HepG2 (cell line): ENCODE measurements around the gene UBE3B.

Source experiments
- CHD4 ChIP-seq: fragments of 200-600 bp; sonication (generic); IDR thresholded peaks from 2 replicates; pipeline ENCODE4 v1.7.0; 2017; ENCODE audit warnings: mild to moderate bottlenecking, low read length, borderline replicate concordance
- FOXJ3 ChIP-seq: sonication (generic); formaldehyde crosslinking; IDR thresholded peaks from 2 replicates; pipeline ENCODE4 v1.4.0; 2020; ENCODE audit warnings: missing genetic modification reagents, mild to moderate bottlenecking, borderline replicate concordance
- NFIC ChIP-seq: IDR thresholded peaks from 2 replicates; pipeline ENCODE4 v1.6.1; 2012; ENCODE audit warnings: mild to moderate bottlenecking, low read length, inconsistent platforms
- TAF1 ChIP-seq: sonication (generic); formaldehyde crosslinking; IDR thresholded peaks from 2 replicates; pipeline ENCODE4 v1.4.0; 2020; ENCODE audit warnings: missing genetic modification reagents
- ZNF260 ChIP-seq: sonication (generic); formaldehyde crosslinking; IDR thresholded peaks from 2 replicates; pipeline ENCODE4 v1.4.0; 2020; ENCODE audit warnings: missing genetic modification reagents, low read depth, mild to moderate bottlenecking, borderline replicate concordance
- ZNF280B ChIP-seq: sonication (generic); formaldehyde crosslinking; IDR thresholded peaks from 2 replicates; pipeline ENCODE4 v1.5.0; 2020; ENCODE audit warnings: missing genetic modification reagents, mild to moderate bottlenecking, borderline replicate concordance
- ZSCAN22 ChIP-seq: sonication (generic); formaldehyde crosslinking; IDR thresholded peaks from 2 replicates; pipeline ENCODE4 v1.4.0; 2020; ENCODE audit warnings: mild to moderate bottlenecking, missing genetic modification reagents
- TF ChIP-seq, protein P1 (sequence below): sonication (generic); formaldehyde crosslinking; IDR thresholded peaks from 2 replicates; pipeline ENCODE4 v1.5.0; 2020; ENCODE audit warnings: mild to moderate bottlenecking, missing genetic modification reagents, moderate library complexity
- TF ChIP-seq, protein P2 (sequence below): sonication (generic); formaldehyde crosslinking; IDR thresholded peaks from 2 replicates; pipeline ENCODE4 v1.5.1; 2020; ENCODE audit warnings: mild to moderate bottlenecking, moderate library complexity, missing genetic modification reagents

DNA sequence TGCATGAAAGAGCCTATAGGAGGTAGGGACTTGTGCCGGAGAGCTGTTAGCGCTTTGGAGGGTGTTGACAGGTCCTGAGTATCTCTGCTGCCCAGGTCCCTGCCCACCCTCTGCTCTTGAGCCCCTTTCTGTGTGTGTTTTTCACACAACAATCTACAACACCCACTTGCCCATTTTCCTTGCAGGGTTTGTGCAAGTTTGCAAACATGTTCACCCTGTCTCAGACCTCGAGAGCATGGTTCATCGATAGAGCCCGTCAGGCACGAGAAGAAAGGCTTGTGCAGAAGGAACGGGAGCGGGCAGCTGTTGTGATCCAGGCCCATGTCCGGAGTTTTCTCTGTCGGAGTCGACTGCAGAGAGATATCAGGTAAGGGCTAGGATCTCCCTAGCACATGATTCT, 5.9 kb downstream of the UBE3B start:
- no peak for TF ChIP-seq FOXJ3 (CRISPR knock-in tag)
- TF ChIP-seq TAF1 (CRISPR knock-in tag), result no peak
- TF ChIP-seq ZSCAN22 (CRISPR knock-in tag), result no peak
- no peak for TF ChIP-seq ZNF260
- TF ChIP-seq NFIC, result no peak
- TF ChIP-seq ZNF280B, result no peak
- TF ChIP-seq, protein P1, sequence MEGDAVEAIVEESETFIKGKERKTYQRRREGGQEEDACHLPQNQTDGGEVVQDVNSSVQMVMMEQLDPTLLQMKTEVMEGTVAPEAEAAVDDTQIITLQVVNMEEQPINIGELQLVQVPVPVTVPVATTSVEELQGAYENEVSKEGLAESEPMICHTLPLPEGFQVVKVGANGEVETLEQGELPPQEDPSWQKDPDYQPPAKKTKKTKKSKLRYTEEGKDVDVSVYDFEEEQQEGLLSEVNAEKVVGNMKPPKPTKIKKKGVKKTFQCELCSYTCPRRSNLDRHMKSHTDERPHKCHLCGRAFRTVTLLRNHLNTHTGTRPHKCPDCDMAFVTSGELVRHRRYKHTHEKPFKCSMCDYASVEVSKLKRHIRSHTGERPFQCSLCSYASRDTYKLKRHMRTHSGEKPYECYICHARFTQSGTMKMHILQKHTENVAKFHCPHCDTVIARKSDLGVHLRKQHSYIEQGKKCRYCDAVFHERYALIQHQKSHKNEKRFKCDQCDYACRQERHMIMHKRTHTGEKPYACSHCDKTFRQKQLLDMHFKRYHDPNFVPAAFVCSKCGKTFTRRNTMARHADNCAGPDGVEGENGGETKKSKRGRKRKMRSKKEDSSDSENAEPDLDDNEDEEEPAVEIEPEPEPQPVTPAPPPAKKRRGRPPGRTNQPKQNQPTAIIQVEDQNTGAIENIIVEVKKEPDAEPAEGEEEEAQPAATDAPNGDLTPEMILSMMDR (CRISPR knock-in tag), result no peak
- TF ChIP-seq CHD4, result no peak
- TF ChIP-seq, protein P2, sequence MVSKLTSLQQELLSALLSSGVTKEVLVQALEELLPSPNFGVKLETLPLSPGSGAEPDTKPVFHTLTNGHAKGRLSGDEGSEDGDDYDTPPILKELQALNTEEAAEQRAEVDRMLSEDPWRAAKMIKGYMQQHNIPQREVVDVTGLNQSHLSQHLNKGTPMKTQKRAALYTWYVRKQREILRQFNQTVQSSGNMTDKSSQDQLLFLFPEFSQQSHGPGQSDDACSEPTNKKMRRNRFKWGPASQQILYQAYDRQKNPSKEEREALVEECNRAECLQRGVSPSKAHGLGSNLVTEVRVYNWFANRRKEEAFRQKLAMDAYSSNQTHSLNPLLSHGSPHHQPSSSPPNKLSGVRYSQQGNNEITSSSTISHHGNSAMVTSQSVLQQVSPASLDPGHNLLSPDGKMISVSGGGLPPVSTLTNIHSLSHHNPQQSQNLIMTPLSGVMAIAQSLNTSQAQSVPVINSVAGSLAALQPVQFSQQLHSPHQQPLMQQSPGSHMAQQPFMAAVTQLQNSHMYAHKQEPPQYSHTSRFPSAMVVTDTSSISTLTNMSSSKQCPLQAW (CRISPR knock-in tag), result no peak
